Activated CD8-positive, alpha-beta T cell treated with anti-CD3 and anti-CD28 coated beads for 36 hours (primary cell): ENCODE results near the gene NEK9. TPM values are rescaled to one million over a fixed set of nuclear protein-coding genes. Genes with fewer than 3 reads are reported as not detected.
"Not testable (repeated sequence)": the region's sequence is repeated elsewhere in the genome, so short reads cannot be mapped to it uniquely, and the experiment has no call there.

Experiments used
- ATAC-seq: fragments of 200-7000 bp; cut with Tn5 transposase; one replicate; pipeline ENCODE4 v1.10.0; 2021; ENCODE audit warnings: mild to moderate bottlenecking, moderate library complexity
- CTCF ChIA-PET: fragments of 350-600 bp; sonication (Branson Sonifier 250); formaldehyde crosslinking; loops from one replicate; lab custom pipeline; 2021; ENCODE audit warnings: antibody characterized with exemption; lab: Charles Lee
- POLR2A ChIA-PET: fragments of 350-600 bp; sonication (Branson Sonifier 250); formaldehyde crosslinking; loops from one replicate; lab custom pipeline; 2021; ENCODE audit warnings: antibody characterized with exemption; lab: Charles Lee
- DNase-seq: peaks from one replicate; pipeline ENCODE4 v3.0.0-alpha.2; 2020
- H3K27ac Mint-ChIP-seq: one replicate; pipeline ENCODE4 v1.8.0; 2021; ENCODE audit warnings: mild to moderate bottlenecking, mixed read lengths
- H3K27me3 Mint-ChIP-seq: one replicate; pipeline ENCODE4 v1.8.0; 2021; ENCODE audit warnings: mixed read lengths
- H3K36me3 Mint-ChIP-seq: one replicate; pipeline ENCODE4 v1.8.0; 2021; ENCODE audit warnings: low read depth, mixed read lengths
- H3K4me1 Mint-ChIP-seq: one replicate; pipeline ENCODE4 v1.8.0; 2021; ENCODE audit warnings: low read depth, mixed read lengths
- H3K4me3 Mint-ChIP-seq: one replicate; pipeline ENCODE4 v1.8.0; 2021; ENCODE audit warnings: mild to moderate bottlenecking, moderate library complexity, mixed read lengths
- H3K9me3 Mint-ChIP-seq: one replicate; pipeline ENCODE4 v1.8.0; 2021; ENCODE audit warnings: mixed read lengths
- CTCF ChIP-seq: fragments of 200-600 bp; IDR thresholded peaks from one replicate; pipeline ENCODE4 v1.8.0; 2022; ENCODE audit warnings: antibody characterized with exemption, mild to moderate bottlenecking
- intact Hi-C: fragments of 100-400 bp; cut with micrococcal nuclease; formaldehyde crosslinking; loops from one replicate; pipeline ENCODE4 v1.10.0; 2022
- total RNA-seq, 2 experiments: library from RNA; stranded (reverse); gene quantifications; one replicate each; pipeline ENCODE4 v1.2.3, GENCODE V29; 2021

Gene NEK9
- total RNA-seq, 2 experiments from 2014 or later = 54.9 to 59.5 TPM

DNA sequence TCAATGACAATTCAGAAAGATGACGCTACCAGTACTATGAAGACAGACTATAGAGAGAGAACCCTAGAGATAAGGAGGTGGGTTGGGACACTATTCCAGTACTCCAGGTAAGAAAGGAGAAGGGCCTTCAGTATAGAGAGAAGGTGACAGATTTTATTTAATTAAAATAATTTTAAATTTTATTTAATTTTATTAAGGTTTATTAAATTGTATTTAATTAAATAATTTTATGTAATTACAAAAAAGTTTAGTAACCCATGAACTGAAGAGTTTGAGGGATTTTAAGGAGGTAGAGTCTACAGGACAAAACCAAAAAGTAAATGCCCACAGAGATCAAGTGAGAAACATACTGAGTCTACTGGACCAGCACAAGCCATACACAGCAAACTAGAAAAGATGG is 29.3 kb upstream of the NEK9 start:
- intact Hi-C loops = no loop called here
- Mint-ChIP-seq H3K4me3 (no peak overlapping the region), H3K27me3 (no peaks in the 10 kb centered on the region), H3K9me3 (no peaks in the 10 kb centered on the region), H3K27ac (no peak overlapping the region), H3K4me1 (peaks cover 57% of the 10 kb centered on the region), H3K36me3 (peaks cover 18% of the 10 kb centered on the region)
- ChIA-PET CTCF (interaction anchor here (0.9 to 1.3 kb wide), 5 partner anchors 15 to 127 kb away, joined by 3 to 4 read pairs (median 3); no protein-coding TSS in a partner anchor), POLR2A (interaction anchor here (1.5 kb wide), 1 partner anchor 13 kb away, joined by 3 read pairs; no protein-coding TSS in a partner anchor)
- DNase-seq (no peak), ATAC-seq (no peak)
- TF ChIP-seq CTCF = no peak

GRCh38 chr14:75155169-75155568 is 28.3 kb upstream of the NEK9 start:
- H3K4me1 Mint-ChIP-seq = peaks cover 50% of the 10 kb centered on the region
- CTCF ChIA-PET = interaction anchor here (1.0 to 1.5 kb wide), 5 partner anchors 9 to 140 kb away, joined by 3 to 4 read pairs (median 4); no protein-coding TSS in a partner anchor
- peak; percentile 40 for ATAC-seq
- POLR2A ChIA-PET = no interaction called here
- intact Hi-C loops = no loop called here
- peaks cover 16% of the 10 kb centered on the region for H3K36me3 Mint-ChIP-seq
- H3K27me3 Mint-ChIP-seq = no peaks in the 10 kb centered on the region
- H3K27ac Mint-ChIP-seq = no peak overlapping the region
- TF ChIP-seq CTCF = no peak
- no peaks in the 10 kb centered on the region for H3K9me3 Mint-ChIP-seq
- DNase-seq = no peak
- H3K4me3 Mint-ChIP-seq = no peak overlapping the region

- ATAC-seq = no peak
- Mint-ChIP-seq H3K4me1 (peaks cover 46% of the 10 kb centered on the region), H3K36me3 (peaks cover 22% of the 10 kb centered on the region), H3K27me3 (no peaks in the 10 kb centered on the region), H3K27ac (no peak overlapping the region), H3K4me3 (no peak overlapping the region), H3K9me3 (no peaks in the 10 kb centered on the region)
- no peak for DNase-seq
- intact Hi-C loops = no loop called here
- POLR2A ChIA-PET = interaction anchor here (0.6 to 1.0 kb wide), 2 partner anchors 21 to 329 kb away, joined by 3 read pairs; no protein-coding TSS in a partner anchor
- TF ChIP-seq CTCF = no peak
- CTCF ChIA-PET = interaction anchor here (1.0 to 1.7 kb wide), 3 partner anchors 10 to 248 kb away, joined by 3 to 5 read pairs (median 4); no protein-coding TSS in a partner anchor
Observed at GRCh38 chr14:75153295-75153694, 26.4 kb upstream of the NEK9 start.

DNA sequence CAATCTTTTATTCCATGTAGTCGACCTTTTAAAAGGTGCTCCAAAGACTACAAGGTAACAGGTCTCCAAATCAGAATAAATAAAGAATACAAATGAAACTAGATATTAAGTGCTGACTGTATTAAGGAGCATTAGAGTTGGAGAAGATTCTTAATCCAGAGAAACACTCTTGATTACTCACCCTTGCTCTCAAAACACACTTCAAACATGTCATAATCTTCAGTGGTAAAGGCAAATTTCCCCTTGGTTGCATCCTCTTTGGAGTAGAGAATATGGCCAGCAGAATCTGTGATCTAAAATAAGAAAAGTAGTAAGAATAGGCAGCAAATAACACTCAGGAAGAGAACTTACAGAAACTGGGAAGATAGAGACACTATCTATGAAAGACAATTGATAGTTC is 25.0 kb upstream of the NEK9 start:
- TF ChIP-seq CTCF = no peak

GRCh38 chr14:75150637-75151036 is 23.8 kb upstream of the NEK9 start:
- H3K36me3 Mint-ChIP-seq = peaks cover 40% of the 10 kb centered on the region
- CTCF ChIA-PET = interaction anchor here (1.3 kb wide), 1 partner anchor 152 kb away, joined by 4 read pairs; no protein-coding TSS in a partner anchor
- DNase-seq, H3K9me3 Mint-ChIP-seq, intact Hi-C loops, H3K27me3 Mint-ChIP-seq, H3K4me3 Mint-ChIP-seq, ATAC-seq, H3K27ac Mint-ChIP-seq: not testable (repeated sequence)
- peaks cover 47% of the 10 kb centered on the region for H3K4me1 Mint-ChIP-seq
- POLR2A ChIA-PET = interaction anchor here (1.2 kb wide), 1 partner anchor 371 kb away, joined by 3 read pairs; no protein-coding TSS in a partner anchor

More for the DNA sequence above, 25.0 kb upstream of the NEK9 start:
- intact Hi-C loops = no loop called here
- CTCF ChIA-PET = no interaction called here
- Mint-ChIP-seq H3K4me1 (peaks cover 45% of the 10 kb centered on the region), H3K27me3 (no peaks in the 10 kb centered on the region), H3K9me3 (no peaks in the 10 kb centered on the region), H3K4me3 (no peak overlapping the region), H3K36me3 (peaks cover 31% of the 10 kb centered on the region), H3K27ac (no peak overlapping the region)
- DNase-seq (no peak), ATAC-seq (no peak)
- POLR2A ChIA-PET = no interaction called here
